Ovary (tissue), 9 donors: ENCODE results near the gene SLC25A27. TPM values are rescaled to one million over a fixed set of nuclear protein-coding genes. Genes with fewer than 3 reads are reported as not detected.

ENCODE experiments used
- DNase-seq, 5 donors: peaks; one replicate each; pipeline ENCODE4 v3.0.0-alpha.2; 2019 to 2020
- H3K27ac ChIP-seq, 2 donors: fragments of 200-600 bp; one replicate each; pipeline versions ENCODE4 v1.5.1 to v1.8.0; 2019 to 2022
- H3K27me3 ChIP-seq: fragments of 200-600 bp; one replicate; pipeline ENCODE4 v1.8.0; 2022
- H3K36me3 ChIP-seq: fragments of 200-600 bp; sonication (generic); one replicate; pipeline ENCODE4 v1.5.1; 2019
- H3K4me1 ChIP-seq: one replicate; pipeline ENCODE4 v1.8.1; 2013; ENCODE audit warnings: mild to moderate bottlenecking, moderate library complexity; ENCODE audit not compliant: insufficient read depth
- H3K4me3 ChIP-seq: fragments of 200-600 bp; sonication (generic); one replicate; pipeline ENCODE4 v1.5.1; 2017
- H3K9me3 ChIP-seq, 2 donors: fragments of 200-600 bp in 1 of 2; sonication (generic) in 1 of 2; one replicate each; pipeline versions ENCODE4 v1.5.1 to v1.8.1; 2013 to 2019; ENCODE audit warnings: mild to moderate bottlenecking in 1 of 2, moderate library complexity in 1 of 2
- EP300 ChIP-seq: sonication (generic); formaldehyde crosslinking; IDR thresholded peaks from one replicate; pipeline ENCODE4 v1.6.1; 2017; ENCODE audit warnings: antibody characterized with exemption
- POLR2A ChIP-seq: fragments of 450-650 bp; IDR thresholded peaks from one replicate; pipeline ENCODE4 v1.6.1; 2017; ENCODE audit warnings: antibody characterized with exemption, mild to moderate bottlenecking, moderate library complexity
- WGBS, 3 donors: extraction: QIAGEN DNeasy Blood & Tissue Kit in 1 of 3; methylation state at CpG; one replicate each; pipeline versions ENCODE4 v1.1.5 to v1.1.7; 2013 to 2017; 5-methylcytosine and 5-hydroxymethylcytosine counted together
- intact Hi-C, 4 donors: fragments of 100-400 bp; cut with DNase I; formaldehyde crosslinking; loops; one replicate each; pipeline versions ENCODE4 v1.11.0 to v1.15.1; 2022 to 2023
- polyA plus RNA-seq, 2 donors: library from polyadenylated mRNA; stranded (reverse); fragments of 200-250 nt in 1 of 2; fragments of 350-450 nt in 1 of 2; fragmentation: Illumina TruSeq in 1 of 2; extraction: RNeasy Lipid Tissue Mini Kit (QIAGEN cat#74804) in 1 of 2; gene quantifications; one replicate each; pipeline ENCODE4 v1.2.3, GENCODE V29; 2013 to 2014
- total RNA-seq, 7 donors: library from RNA; depleted of rRNA in 2 of 7; stranded (reverse); fragments of >200 nt in 2 of 7; fragmentation: NEBNext Ultra II Directional in 3 of 7; extraction: Animal tissue kit (Norgen Biotek cat#: 25700) in 3 of 7; gene quantifications; one replicate each; pipeline versions ENCODE4 v1.1.0 to v1.2.4, GENCODE V29; 2016 to 2023
- TF ChIP-seq, protein P1 (sequence below), 3 donors: fragments of 450-650 bp in 2 of 3; fragments of 200-600 bp in 1 of 3; IDR thresholded peaks; one replicate each; pipeline versions ENCODE4 v1.5.1 to v1.8.0; 2016 to 2022; ENCODE audit warnings: antibody characterized with exemption in 3 of 3, mild to moderate bottlenecking in 1 of 3
- donor health status: DM: no; HTN: no; CAD: no; lungs with moderate emphysema.
- donor health status: DM: no; HTN: no; CAD: no.
- donor health status: Bipolar disorder and iron deficiency.
- donor health status: DM: yes; HTN: yes; CAD: no.
- donor health status: DM: no; HTN: no; CAD: no.
- donor health status: DM: yes; HTN: yes; CAD: no.

SLC25A27 gene
- total and polyA plus RNA-seq, 9 donors: 21.0 to 56.9 (median 37.0) TPM

DNA sequence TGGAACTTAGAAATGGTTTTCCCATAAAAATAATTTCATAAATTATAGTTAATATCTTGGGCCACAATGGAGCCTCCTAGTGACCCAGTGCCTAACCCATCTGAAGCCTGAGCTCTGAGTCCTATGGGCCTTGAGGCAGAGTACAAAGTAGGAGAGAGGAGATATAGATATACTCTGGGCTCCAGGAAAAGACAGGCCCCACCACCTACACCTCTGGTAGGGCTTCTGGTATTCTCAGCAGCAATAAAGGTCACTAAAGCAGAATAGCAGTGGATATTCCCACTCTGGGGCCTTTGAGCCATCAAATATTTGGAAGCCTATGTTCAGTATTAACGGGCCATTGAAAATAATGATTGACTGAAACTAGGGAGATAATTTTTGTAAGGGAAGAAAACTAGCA is 24.3 kb upstream of the SLC25A27 start:
- 36 to 46% (median 45%) methylated on average over 1 of the region's 1 CpG for WGBS, 3 donors
- DNase-seq: no peak
- no peaks in the 10 kb centered on the region for H3K9me3 ChIP-seq
- H3K27me3 ChIP-seq: no peaks in the 10 kb centered on the region
- TF ChIP-seq, protein P1, sequence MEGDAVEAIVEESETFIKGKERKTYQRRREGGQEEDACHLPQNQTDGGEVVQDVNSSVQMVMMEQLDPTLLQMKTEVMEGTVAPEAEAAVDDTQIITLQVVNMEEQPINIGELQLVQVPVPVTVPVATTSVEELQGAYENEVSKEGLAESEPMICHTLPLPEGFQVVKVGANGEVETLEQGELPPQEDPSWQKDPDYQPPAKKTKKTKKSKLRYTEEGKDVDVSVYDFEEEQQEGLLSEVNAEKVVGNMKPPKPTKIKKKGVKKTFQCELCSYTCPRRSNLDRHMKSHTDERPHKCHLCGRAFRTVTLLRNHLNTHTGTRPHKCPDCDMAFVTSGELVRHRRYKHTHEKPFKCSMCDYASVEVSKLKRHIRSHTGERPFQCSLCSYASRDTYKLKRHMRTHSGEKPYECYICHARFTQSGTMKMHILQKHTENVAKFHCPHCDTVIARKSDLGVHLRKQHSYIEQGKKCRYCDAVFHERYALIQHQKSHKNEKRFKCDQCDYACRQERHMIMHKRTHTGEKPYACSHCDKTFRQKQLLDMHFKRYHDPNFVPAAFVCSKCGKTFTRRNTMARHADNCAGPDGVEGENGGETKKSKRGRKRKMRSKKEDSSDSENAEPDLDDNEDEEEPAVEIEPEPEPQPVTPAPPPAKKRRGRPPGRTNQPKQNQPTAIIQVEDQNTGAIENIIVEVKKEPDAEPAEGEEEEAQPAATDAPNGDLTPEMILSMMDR (IDR thresholded peaks at IDR 0.05): no peak
- no peak for TF ChIP-seq EP300
- no peak for TF ChIP-seq POLR2A
- no peak overlapping the region for H3K27ac ChIP-seq
- no peaks in the 10 kb centered on the region for H3K36me3 ChIP-seq
- H3K4me1 ChIP-seq: no peaks in the 10 kb centered on the region
- intact Hi-C loops: loop anchor here (5.0 to 10.0 kb wide), 6 partner anchors 134 to 404 kb away; partner anchors contain the start of gene RCAN2 (in 2 of the 4)
- no peak overlapping the region for H3K4me3 ChIP-seq

DNA sequence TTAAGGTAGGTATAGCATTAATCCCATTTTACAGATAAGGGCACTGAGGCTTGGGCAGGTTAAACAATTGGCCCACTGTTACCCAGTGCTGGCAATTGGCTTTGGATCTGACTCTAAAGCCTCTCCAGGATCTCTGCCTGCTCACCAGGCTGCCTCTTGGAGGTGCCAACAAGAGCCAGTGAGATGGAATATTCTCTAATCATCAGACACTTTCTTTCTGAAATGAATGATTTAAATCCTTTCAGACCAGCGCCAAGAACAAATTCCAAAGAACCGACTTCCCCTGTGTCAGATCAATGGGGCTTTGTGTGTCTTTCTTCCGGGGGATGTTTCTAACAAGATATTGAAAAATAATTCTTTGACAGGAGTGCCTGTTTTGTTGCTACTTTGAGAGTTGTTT is 23.8 kb upstream of the SLC25A27 start:
- Histone ChIP-seq H3K27me3 (no peaks in the 10 kb centered on the region), H3K36me3 (no peaks in the 10 kb centered on the region), H3K4me3 (no peak overlapping the region), H3K9me3 (no peaks in the 10 kb centered on the region), H3K4me1 (no peaks in the 10 kb centered on the region), H3K27ac (no peak overlapping the region)
- DNase-seq: no peak
- intact Hi-C loops: loop anchor here (5.0 to 10.0 kb wide), 6 partner anchors 134 to 404 kb away; partner anchors contain the start of gene RCAN2 (in 2 of the 4)
- TF ChIP-seq EP300: no peak
- no peak for TF ChIP-seq POLR2A
- TF ChIP-seq, protein P1 (IDR thresholded peaks at IDR 0.05): no peak
- 66 to 72% (median 71%) methylated on average over 3 of the region's 3 CpGs for WGBS, 3 donors

DNA sequence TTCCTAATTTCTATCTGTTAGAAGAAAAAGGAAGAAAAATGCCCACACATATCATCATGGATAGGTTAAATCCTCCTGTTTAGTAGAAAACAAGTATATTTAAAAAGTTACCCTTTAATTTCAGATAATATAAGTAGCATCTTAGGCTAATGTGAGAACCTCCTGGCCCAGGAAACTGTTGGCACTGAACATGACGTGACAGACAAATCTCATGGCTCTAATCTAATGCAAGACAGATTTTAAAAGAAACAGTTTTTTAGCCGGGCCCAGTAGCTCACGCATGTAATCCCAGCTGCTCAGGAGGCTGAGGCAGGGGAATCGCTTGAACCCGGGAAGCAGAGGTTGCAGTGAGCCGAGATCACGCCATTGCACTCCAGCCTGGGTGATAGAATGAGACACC is 23.1 kb upstream of the SLC25A27 start:
- Histone ChIP-seq H3K9me3 (no peaks in the 10 kb centered on the region), H3K4me1 (no peaks in the 10 kb centered on the region), H3K4me3 (no peak overlapping the region), H3K27me3 (no peaks in the 10 kb centered on the region), H3K36me3 (no peaks in the 10 kb centered on the region), H3K27ac (no peak overlapping the region)
- no peak for DNase-seq
- TF ChIP-seq, protein P1 (IDR thresholded peaks at IDR 0.05): no peak
- TF ChIP-seq EP300 (no peak), POLR2A (no peak)
- intact Hi-C loops: loop anchor here (5.0 to 10.0 kb wide), 6 partner anchors 135 to 405 kb away; partner anchors contain the start of gene RCAN2 (in 2 of the 4)
- 87 to 90% (median 88%) methylated on average over 7 of the region's 7 CpGs for WGBS, 3 donors

DNA sequence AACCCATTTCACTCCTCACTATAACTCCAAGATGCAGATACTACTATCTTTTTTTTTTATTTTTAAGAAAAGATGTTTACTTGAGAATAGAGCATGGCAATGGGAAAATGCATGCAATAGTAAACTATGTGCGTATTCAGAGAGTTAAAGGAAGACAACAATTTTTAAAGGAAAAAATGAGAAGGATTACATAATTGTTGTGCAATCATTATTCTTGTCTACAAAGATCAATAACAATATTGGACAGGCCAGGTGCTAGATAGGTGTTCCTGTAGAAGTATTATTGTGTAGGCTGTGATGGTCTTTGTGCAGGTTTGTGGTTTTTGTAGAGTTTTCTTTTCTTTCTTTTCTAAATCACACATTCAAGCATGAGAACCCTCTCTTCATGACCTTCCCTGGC is 20.7 kb upstream of the SLC25A27 start:
- Histone ChIP-seq H3K4me3 (no peak overlapping the region), H3K36me3 (no peaks in the 10 kb centered on the region), H3K27ac (no peak overlapping the region), H3K4me1 (no peaks in the 10 kb centered on the region), H3K9me3 (no peaks in the 10 kb centered on the region), H3K27me3 (no peaks in the 10 kb centered on the region)
- WGBS, 3 donors: 97 to 99% (median 98%) methylated on average over 1 of the region's 1 CpG
- DNase-seq: no peak
- intact Hi-C loops: loop anchor here in 1 of 4 donors (5.0 kb wide), 1 partner anchor 215 kb away; no protein-coding TSS in a partner anchor
- TF ChIP-seq EP300 (no peak), POLR2A (no peak)
- TF ChIP-seq, protein P1 (IDR thresholded peaks at IDR 0.05): no peak
